HCT116 (cell line): ENCODE data around the gene NCKAP5.

ENCODE experiments used
- JUND ChIP-seq: IDR thresholded peaks from 2 replicates; pipeline ENCODE4 v1.6.1; 2012
- TF ChIP-seq, protein P1 (sequence below), 3 experiments: fragments of 200-600 bp in 1 of 3; sonication (generic) in 1 of 3; IDR thresholded peaks in 2 of 3; conservative IDR thresholded peaks in 1 of 3; 2 replicates each; pipeline ENCODE4 v1.5.1; 2012 to 2017; ENCODE audit warnings: low read depth in 2 of 3, low read length in 2 of 3, antibody characterized with exemption in 1 of 3, borderline replicate concordance in 1 of 3, control low read depth in 1 of 3, mild to moderate bottlenecking in 1 of 3, mixed read lengths in 1 of 3, mixed run types in 1 of 3, moderate library complexity in 1 of 3; ENCODE audit not compliant: insufficient read depth in 1 of 3

DNA sequence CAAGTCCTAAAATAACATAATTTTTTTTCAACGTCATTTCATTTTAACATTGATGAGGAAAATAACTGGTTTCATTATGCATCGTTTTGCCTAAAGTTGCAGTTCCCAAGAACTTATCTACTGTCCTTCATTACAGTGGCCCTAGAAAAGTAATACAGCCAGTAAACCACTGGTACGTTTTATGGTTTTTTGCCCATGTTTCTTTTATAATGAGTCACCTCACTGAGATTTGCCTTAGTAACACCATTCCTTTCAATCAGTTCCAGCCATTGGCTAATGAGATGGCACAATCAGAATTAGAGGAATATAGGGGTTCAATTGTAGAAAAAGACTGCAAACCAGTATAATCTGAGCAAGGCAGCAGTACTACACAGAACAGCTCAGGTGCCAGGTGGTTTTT lies 475.7 kb downstream of the NCKAP5 start:
- TF ChIP-seq, protein P1, sequence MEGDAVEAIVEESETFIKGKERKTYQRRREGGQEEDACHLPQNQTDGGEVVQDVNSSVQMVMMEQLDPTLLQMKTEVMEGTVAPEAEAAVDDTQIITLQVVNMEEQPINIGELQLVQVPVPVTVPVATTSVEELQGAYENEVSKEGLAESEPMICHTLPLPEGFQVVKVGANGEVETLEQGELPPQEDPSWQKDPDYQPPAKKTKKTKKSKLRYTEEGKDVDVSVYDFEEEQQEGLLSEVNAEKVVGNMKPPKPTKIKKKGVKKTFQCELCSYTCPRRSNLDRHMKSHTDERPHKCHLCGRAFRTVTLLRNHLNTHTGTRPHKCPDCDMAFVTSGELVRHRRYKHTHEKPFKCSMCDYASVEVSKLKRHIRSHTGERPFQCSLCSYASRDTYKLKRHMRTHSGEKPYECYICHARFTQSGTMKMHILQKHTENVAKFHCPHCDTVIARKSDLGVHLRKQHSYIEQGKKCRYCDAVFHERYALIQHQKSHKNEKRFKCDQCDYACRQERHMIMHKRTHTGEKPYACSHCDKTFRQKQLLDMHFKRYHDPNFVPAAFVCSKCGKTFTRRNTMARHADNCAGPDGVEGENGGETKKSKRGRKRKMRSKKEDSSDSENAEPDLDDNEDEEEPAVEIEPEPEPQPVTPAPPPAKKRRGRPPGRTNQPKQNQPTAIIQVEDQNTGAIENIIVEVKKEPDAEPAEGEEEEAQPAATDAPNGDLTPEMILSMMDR (IDR thresholded peaks at IDR 0.05 in 2 of 3, conservative IDR thresholded peaks at IDR 0.05 in 1 of 3; ENCODE audit: borderline replicate concordance in 1 of 3, insufficient read depth in 1 of 3, low read depth in 2 of 3, low read length in 2 of 3) = no peak
- TF ChIP-seq JUND = no peak
